Prostate gland (tissue), 2 donors: ENCODE data around the gene FBLN5.

Experiments used
- POLR2A ChIP-seq: fragments of 450-650 bp; IDR thresholded peaks from one replicate; pipeline ENCODE4 v1.6.1; 2016; ENCODE audit warnings: antibody characterized with exemption, mild to moderate bottlenecking
- POLR2AphosphoS5 ChIP-seq: sonication (generic); formaldehyde crosslinking; IDR thresholded peaks from one replicate; pipeline ENCODE4 v1.6.1; 2017; ENCODE audit warnings: antibody characterized with exemption
- TF ChIP-seq, protein P1 (sequence below), 4 experiments: fragments of 200-600 bp in 2 of 4; fragments of 450-650 bp in 2 of 4; sonication (generic) in 2 of 4; IDR thresholded peaks; 1 replicate in 3 of 4; 2 replicates in 1 of 4; pipeline ENCODE4 v1.5.1; 2016 to 2019; ENCODE audit warnings: antibody characterized with exemption in 4 of 4, mild to moderate bottlenecking in 2 of 4, moderate library complexity in 2 of 4

DNA sequence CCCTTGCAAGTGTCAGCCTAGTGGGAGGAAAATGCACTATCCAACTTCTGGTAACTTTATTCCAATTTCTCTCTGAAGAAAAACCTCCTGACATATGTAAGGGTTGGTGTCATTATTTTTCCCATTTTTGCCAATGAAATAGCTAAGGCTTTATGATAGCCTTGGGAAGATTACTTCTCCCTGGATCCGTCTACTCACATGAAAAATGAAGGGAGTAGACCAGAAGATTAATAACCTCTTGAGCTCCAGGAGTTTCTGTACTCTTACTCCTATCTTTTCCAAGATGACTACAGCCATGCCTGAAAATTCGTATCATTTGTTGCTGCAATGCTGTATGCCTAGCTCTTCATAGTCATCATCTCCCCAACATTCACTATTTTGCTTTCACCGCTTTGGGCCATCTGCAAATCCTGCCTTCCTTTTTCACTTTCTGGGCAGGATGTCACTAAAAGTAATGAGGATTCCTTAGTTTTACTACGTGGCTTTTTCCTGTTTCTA, 98.9 kb downstream of the FBLN5 start:
- TF ChIP-seq, protein P1, sequence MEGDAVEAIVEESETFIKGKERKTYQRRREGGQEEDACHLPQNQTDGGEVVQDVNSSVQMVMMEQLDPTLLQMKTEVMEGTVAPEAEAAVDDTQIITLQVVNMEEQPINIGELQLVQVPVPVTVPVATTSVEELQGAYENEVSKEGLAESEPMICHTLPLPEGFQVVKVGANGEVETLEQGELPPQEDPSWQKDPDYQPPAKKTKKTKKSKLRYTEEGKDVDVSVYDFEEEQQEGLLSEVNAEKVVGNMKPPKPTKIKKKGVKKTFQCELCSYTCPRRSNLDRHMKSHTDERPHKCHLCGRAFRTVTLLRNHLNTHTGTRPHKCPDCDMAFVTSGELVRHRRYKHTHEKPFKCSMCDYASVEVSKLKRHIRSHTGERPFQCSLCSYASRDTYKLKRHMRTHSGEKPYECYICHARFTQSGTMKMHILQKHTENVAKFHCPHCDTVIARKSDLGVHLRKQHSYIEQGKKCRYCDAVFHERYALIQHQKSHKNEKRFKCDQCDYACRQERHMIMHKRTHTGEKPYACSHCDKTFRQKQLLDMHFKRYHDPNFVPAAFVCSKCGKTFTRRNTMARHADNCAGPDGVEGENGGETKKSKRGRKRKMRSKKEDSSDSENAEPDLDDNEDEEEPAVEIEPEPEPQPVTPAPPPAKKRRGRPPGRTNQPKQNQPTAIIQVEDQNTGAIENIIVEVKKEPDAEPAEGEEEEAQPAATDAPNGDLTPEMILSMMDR (IDR thresholded peaks at IDR 0.05): no peak
- TF ChIP-seq POLR2AphosphoS5 (no peak), POLR2A (no peak)
